Activated B cell treated with CpG ODN at 0.5 μM for 24 hours (primary cell): ENCODE measurements around the gene SGK1. TPM values are rescaled to one million over a fixed set of nuclear protein-coding genes. Genes with fewer than 3 reads are reported as not detected.

Source experiments
- ATAC-seq: fragments of 200-7000 bp; cut with Tn5 transposase; one replicate; pipeline ENCODE4 v1.10.0; 2021; ENCODE audit warnings: low read depth, mild to moderate bottlenecking, moderate library complexity
- CTCF ChIA-PET: fragments of 350-600 bp; sonication (Branson Sonifier 250); formaldehyde crosslinking; loops from one replicate; lab custom pipeline; 2021; ENCODE audit warnings: antibody characterized with exemption; lab: Charles Lee
- POLR2A ChIA-PET: fragments of 350-600 bp; sonication (Branson Sonifier 250); formaldehyde crosslinking; loops from one replicate; lab custom pipeline; 2021; ENCODE audit warnings: antibody characterized with exemption; lab: Charles Lee
- DNase-seq: peaks from one replicate; pipeline ENCODE4 v3.0.0; 2022
- H3K27ac Mint-ChIP-seq: one replicate; pipeline ENCODE4 v1.8.0; 2020; ENCODE audit warnings: mixed read lengths
- H3K27me3 Mint-ChIP-seq: one replicate; pipeline ENCODE4 v1.8.0; 2021; ENCODE audit warnings: mixed read lengths
- H3K36me3 Mint-ChIP-seq: one replicate; pipeline ENCODE4 v1.8.0; 2021; ENCODE audit warnings: low read depth, mixed read lengths
- H3K4me1 Mint-ChIP-seq: one replicate; pipeline ENCODE4 v1.8.0; 2021; ENCODE audit warnings: mixed read lengths
- H3K4me3 Mint-ChIP-seq: one replicate; pipeline ENCODE4 v1.8.0; 2020; ENCODE audit warnings: mild to moderate bottlenecking, mixed read lengths
- H3K9me3 Mint-ChIP-seq: one replicate; pipeline ENCODE4 v1.8.0; 2020; ENCODE audit warnings: mixed read lengths
- CTCF ChIP-seq: fragments of 200-600 bp; IDR thresholded peaks from one replicate; pipeline ENCODE4 v1.8.0; 2022; ENCODE audit warnings: antibody characterized with exemption, mild to moderate bottlenecking
- intact Hi-C: fragments of 100-400 bp; cut with micrococcal nuclease; formaldehyde crosslinking; loops from one replicate; pipeline ENCODE4 v1.15.1; 2024
- total RNA-seq: library from RNA; stranded (reverse); gene quantifications from 2 replicates; pipeline ENCODE4 v1.2.3, GENCODE V29; 2022

Gene SGK1
- total RNA-seq, 1 donor from 2014 or later, result 36.2 TPM

- no peaks in the 10 kb centered on the region for H3K9me3 Mint-ChIP-seq
- POLR2A ChIA-PET, result interaction anchor here (0.5 to 1.6 kb wide), 9 partner anchors 41 to 765 kb away, joined by 3 to 20 read pairs (median 3); no protein-coding TSS in a partner anchor
- H3K4me3 Mint-ChIP-seq, result peak overlapping the region; percentile 97
- peak overlapping the region; percentile 91 for H3K27ac Mint-ChIP-seq
- peak; percentile 94 for DNase-seq
- intact Hi-C loops, result loop anchor here (1.0 to 10.0 kb wide), 16 partner anchors 19 to 1320 kb away; partner anchors contain the start of genes AHI1, HBS1L and MYB
- no peaks in the 10 kb centered on the region for H3K27me3 Mint-ChIP-seq
- no peak for TF ChIP-seq CTCF
- H3K36me3 Mint-ChIP-seq, result peaks cover 41% of the 10 kb centered on the region
- CTCF ChIA-PET, result interaction anchor here (1.2 to 1.8 kb wide), 7 partner anchors 51 to 765 kb away, joined by 3 to 88 read pairs (median 9); no protein-coding TSS in a partner anchor
- peaks cover 50% of the 10 kb centered on the region for H3K4me1 Mint-ChIP-seq
- peak; percentile 83 for ATAC-seq
Measured at GRCh38 chr6:134174672-134175531, 143.0 kb downstream of the SGK1 start.

- Mint-ChIP-seq H3K4me1 (peaks cover 50% of the 10 kb centered on the region), H3K4me3 (peak overlapping the region; percentile 97), H3K9me3 (no peaks in the 10 kb centered on the region), H3K27ac (peak overlapping the region; percentile 91), H3K27me3 (no peaks in the 10 kb centered on the region), H3K36me3 (peaks cover 48% of the 10 kb centered on the region)
- peak; percentile 67 for DNase-seq
- CTCF ChIA-PET, result interaction anchor here (0.8 to 1.8 kb wide), 13 partner anchors 8 to 766 kb away, joined by 3 to 88 read pairs (median 4); no protein-coding TSS in a partner anchor
- POLR2A ChIA-PET, result interaction anchor here (0.5 to 1.6 kb wide), 9 partner anchors 42 to 766 kb away, joined by 3 to 20 read pairs (median 3); no protein-coding TSS in a partner anchor
- intact Hi-C loops, result loop anchor here (1.0 to 10.0 kb wide), 12 partner anchors 18 to 1321 kb away; partner anchors contain the start of genes AHI1 and HBS1L
- peak; percentile 12 for ATAC-seq
- TF ChIP-seq CTCF, result no peak
Measured at GRCh38 chr6:134173936-134174671, 143.8 kb downstream of the SGK1 start.

- Mint-ChIP-seq H3K27ac (no peak overlapping the region), H3K9me3 (no peaks in the 10 kb centered on the region), H3K27me3 (no peaks in the 10 kb centered on the region), H3K36me3 (peaks cover 55% of the 10 kb centered on the region), H3K4me3 (peak overlapping the region; percentile 97), H3K4me1 (peaks cover 46% of the 10 kb centered on the region)
- CTCF ChIA-PET, result interaction anchor here (0.8 to 1.8 kb wide), 13 partner anchors 8 to 767 kb away, joined by 3 to 88 read pairs (median 4); no protein-coding TSS in a partner anchor
- intact Hi-C loops, result loop anchor here (5.0 to 10.0 kb wide), 2 partner anchors 1264 to 1321 kb away; partner anchors contain the start of gene AHI1
- no peak for ATAC-seq
- no peak for TF ChIP-seq CTCF
- POLR2A ChIA-PET, result interaction anchor here (1.1 to 1.6 kb wide), 3 partner anchors 53 to 767 kb away, joined by 3 to 20 read pairs (median 9); no protein-coding TSS in a partner anchor
- DNase-seq, result no peak
Measured at GRCh38 chr6:134173366-134173725, 144.6 kb downstream of the SGK1 start.

- no peak for DNase-seq
- Mint-ChIP-seq H3K9me3 (no peaks in the 10 kb centered on the region), H3K27ac (no peak overlapping the region), H3K4me1 (peaks cover 40% of the 10 kb centered on the region), H3K36me3 (peaks cover 57% of the 10 kb centered on the region), H3K27me3 (no peaks in the 10 kb centered on the region), H3K4me3 (peak overlapping the region; percentile 97)
- ChIA-PET POLR2A (no interaction called here), CTCF (interaction anchor here (0.9 to 2.7 kb wide), 4 partner anchors 468 to 767 kb away, joined by 3 to 17 read pairs (median 5); no protein-coding TSS in a partner anchor)
- no peak for TF ChIP-seq CTCF
- ATAC-seq, result no peak
- intact Hi-C loops, result loop anchor here (5.0 to 10.0 kb wide), 2 partner anchors 1264 to 1322 kb away; partner anchors contain the start of gene AHI1
Measured at GRCh38 chr6:134172706-134173365, 145.1 kb downstream of the SGK1 start.
